ENCODE measurements around the gene ITGB6. TPM values are rescaled to one million over a fixed set of nuclear protein-coding genes. Genes with fewer than 3 reads are reported as not detected.

The ITGB6 gene
- total and polyA plus RNA-seq, 2 of the 8 experiments (the other 6 are each of a cell fraction or from before 2014, with no cell fraction given) = not detected

DNA sequence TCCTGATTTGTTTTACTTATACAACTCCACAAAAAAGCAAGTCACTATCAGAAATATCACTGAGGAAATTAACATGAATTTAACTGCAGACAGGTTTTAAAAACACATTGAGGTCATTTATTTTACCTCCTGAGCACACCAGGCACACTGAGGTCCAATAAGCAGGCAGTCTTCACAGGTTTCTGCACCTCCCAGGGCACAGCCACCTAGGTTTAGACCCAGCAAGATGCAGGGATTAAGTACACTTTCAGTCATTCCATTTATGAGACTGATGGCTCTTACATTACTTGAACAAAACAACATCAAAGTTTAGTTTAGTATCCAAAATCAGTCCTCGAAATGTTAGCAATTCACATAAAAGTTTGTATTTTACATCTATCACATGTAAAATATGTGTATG is 1.0 kb downstream of the ITGB6 start:
- Histone ChIP-seq H2BK120ac (replicated peaks; ENCODE audit: low read depth, low read length) (no peak overlapping the region), H3K4me2 (ENCODE audit: insufficient read depth in 1 of 2, low read depth in 2 of 2, low read length in 2 of 2) (no peak overlapping the region), H4K91ac (replicated peaks; ENCODE audit: insufficient read length, low read length) (no peak overlapping the region), H3K79me2 (ENCODE audit: control insufficient read depth in 1 of 2, insufficient read depth in 2 of 2, low read length in 2 of 2) (no peaks in the 10 kb centered on the region), H3K18ac (ENCODE audit: extremely low read depth, low read length) (no peak overlapping the region), H4K20me1 (replicated peaks in 1 of 2; ENCODE audit: control insufficient read depth in 1 of 2, insufficient read depth in 2 of 2, low read length in 2 of 2) (no peaks in the 10 kb centered on the region), H3K23me2 (ENCODE audit: low read depth, low read length) (no peaks in the 10 kb centered on the region), H2BK20ac (ENCODE audit: low read length) (no peak overlapping the region), H3K23ac (ENCODE audit: insufficient read length) (no peak overlapping the region), H3K79me1 (ENCODE audit: low read depth, low read length) (no peaks in the 10 kb centered on the region), H3K9ac (replicated peaks in 1 of 4; ENCODE audit: extremely low read depth in 1 of 4, low read depth in 3 of 4, low read length in 3 of 4) (no peak overlapping the region), H2BK15ac (ENCODE audit: low read length) (no peak overlapping the region), H2BK12ac (ENCODE audit: low read depth, low read length) (no peak overlapping the region), H3K4me3 (ENCODE audit: extremely low read depth in 1 of 4, insufficient read depth in 2 of 4, low read depth in 3 of 4, low read length in 4 of 4) (no peak overlapping the region), H3K27me3 (replicated peaks in 1 of 4; ENCODE audit: control insufficient read depth in 3 of 4, extremely low read depth in 1 of 4, insufficient read depth in 3 of 4, low read length in 3 of 4) (no peaks in the 10 kb centered on the region), H3K36me3 (ENCODE audit: control insufficient read depth in 2 of 4, insufficient read depth in 4 of 4, low read length in 3 of 4) (no peaks in the 10 kb centered on the region), H3K56ac (replicated peaks; ENCODE audit: insufficient read length, low read depth, low read length) (no peak overlapping the region), H3K4ac (replicated peaks; ENCODE audit: insufficient read length, low read depth, low read length) (no peak overlapping the region), H3K27ac (ENCODE audit: low read depth, low read length) (no peak overlapping the region), H2AK5ac (ENCODE audit: low read depth, low read length) (no peak overlapping the region), H2AFZ (ENCODE audit: low read length) (0 out of 2 replicates have a peak overlapping the region, but pooled peaks have one; percentile 25), H3K4me1 (replicated peaks in 1 of 4; ENCODE audit: control insufficient read depth in 3 of 4, insufficient read depth in 4 of 4, low read length in 3 of 4) (no peaks in the 10 kb centered on the region), H4K5ac (ENCODE audit: insufficient read length, low read depth, low read length) (no peak overlapping the region), H4K8ac (ENCODE audit: extremely low read depth, insufficient read depth, low read length) (no peak overlapping the region), H3K14ac (ENCODE audit: insufficient read length) (no peak overlapping the region), H3K9me3 (ENCODE audit: insufficient read depth in 2 of 2, low read depth in 1 of 2, low read length in 1 of 2) (no peaks in the 10 kb centered on the region), H2BK5ac (ENCODE audit: low read depth, low read length) (no peak overlapping the region)
- no peak for FAIRE-seq
- WGBS, 2 experiments (ENCODE audit: extremely low coverage in 1 of 2, insufficient coverage in 1 of 2, insufficient read length in 1 of 2, insufficient replicate concordance in 2 of 2, low coverage in 1 of 2, low lambda C conversion rate in 2 of 2, missing lambda C conversion rate in 1 of 2) = 92% methylated on average over 1 of the region's 1 CpG; no CpG with 5 or more reads in 1 of the 2 experiments
- POLR2A ChIA-PET (ENCODE audit: partially characterized antibody) = no interaction called here
- DNase-seq (ENCODE audit: low read depth in 1 of 2, low spot score in 2 of 2) = no peak
- CTCF ChIA-PET (ENCODE audit: partially characterized antibody) = no interaction called here
- TF ChIP-seq, protein P1, sequence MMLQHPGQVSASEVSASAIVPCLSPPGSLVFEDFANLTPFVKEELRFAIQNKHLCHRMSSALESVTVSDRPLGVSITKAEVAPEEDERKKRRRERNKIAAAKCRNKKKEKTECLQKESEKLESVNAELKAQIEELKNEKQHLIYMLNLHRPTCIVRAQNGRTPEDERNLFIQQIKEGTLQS (IDR thresholded peaks at IDR 0.05; ENCODE audit: insufficient read depth, low read depth, low read length) = no peak
- no peak for TF ChIP-seq KDM1A (IDR thresholded peaks at IDR 0.05; ENCODE audit: borderline replicate concordance, low read length)
- TF ChIP-seq PHF8 (conservative IDR thresholded peaks at IDR 0.05; ENCODE audit: low read depth, low read length) = no peak
- TF ChIP-seq SP4 (IDR thresholded peaks at IDR 0.05; ENCODE audit: low read length) = no peak
- TF ChIP-seq GTF2F1 (IDR thresholded peaks at IDR 0.05; ENCODE audit: borderline replicate concordance, low read depth, low read length) = no peak
- no peak for TF ChIP-seq POU5F1 (IDR thresholded peaks at IDR 0.05; ENCODE audit: low read depth, low read length)
- no peak for TF ChIP-seq SP1 (IDR thresholded peaks at IDR 0.05; ENCODE audit: low read depth, low read length)
- TF ChIP-seq ASH2L (IDR thresholded peaks at IDR 0.05; ENCODE audit: low read length) = no peak
- no peak for TF ChIP-seq FOSL1 (IDR thresholded peaks at IDR 0.05; ENCODE audit: insufficient read depth, low read depth, low read length)
- no peak for TF ChIP-seq SIRT6 (IDR thresholded peaks at IDR 0.05; ENCODE audit: low read length)
- no peak for TF ChIP-seq CEBPB (IDR thresholded peaks at IDR 0.05; ENCODE audit: low read depth, low read length)
- TF ChIP-seq SIX5 (IDR thresholded peaks at IDR 0.05; ENCODE audit: low read depth, low read length) = no peak
- no peak for TF ChIP-seq RFX5 (IDR thresholded peaks at IDR 0.05; ENCODE audit: borderline replicate concordance, low read depth, low read length)

Measured in H1 (cell line).